Muscle of arm (tissue), 14 donors: ENCODE data around the gene LBX1. TPM values are rescaled to one million over a fixed set of nuclear protein-coding genes. Genes with fewer than 3 reads are reported as not detected.

ENCODE experiments used
- DNase-seq: peaks from one replicate; pipeline ENCODE4 v3.0.0-alpha.2; 2013
- long read RNA-seq, 11 donors: transcript quantifications; one replicate each; lab custom pipeline, GENCODE V29; 2026
- polyA plus RNA-seq, 12 donors: library from polyadenylated mRNA; unstranded; fragments of 120-200 nt; gene quantifications; one replicate each; pipeline ENCODE4 v1.2.1, GENCODE V29; 2013; ENCODE audit not compliant: insufficient read length in 12 of 12

The LBX1 gene, protein sequence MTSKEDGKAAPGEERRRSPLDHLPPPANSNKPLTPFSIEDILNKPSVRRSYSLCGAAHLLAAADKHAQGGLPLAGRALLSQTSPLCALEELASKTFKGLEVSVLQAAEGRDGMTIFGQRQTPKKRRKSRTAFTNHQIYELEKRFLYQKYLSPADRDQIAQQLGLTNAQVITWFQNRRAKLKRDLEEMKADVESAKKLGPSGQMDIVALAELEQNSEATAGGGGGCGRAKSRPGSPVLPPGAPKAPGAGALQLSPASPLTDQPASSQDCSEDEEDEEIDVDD
- polyA plus RNA-seq = 10 to 100 TPM in 1 of 12 donors, 1 to 10 TPM in 10, not detected in 1; 2.5 to 11.3 (median 7.0) TPM
- long read RNA-seq, donor 1 = 0 reads
- long read RNA-seq, donor 2, partial matches to known transcripts = 0 of 3 reads
- long read RNA-seq, donor 2, other reads (novel, unspliced or antisense) = 0 of 3 reads
- long read RNA-seq, donor 3 = 0 reads
- long read RNA-seq, donor 4 = 0 reads
- long read RNA-seq, donor 5 = 0 reads
- long read RNA-seq, donor 6, partial matches to known transcripts = 0 of 1 reads
- long read RNA-seq, donor 6, other reads (novel, unspliced or antisense) = 0 of 1 reads
- long read RNA-seq, donor 7, partial matches to known transcripts = 0 of 1 reads
- long read RNA-seq, donor 7, other reads (novel, unspliced or antisense) = 0 of 1 reads
- long read RNA-seq, donor 8, partial matches to known transcripts = 8 of 15 reads
- long read RNA-seq, donor 8, other reads (novel, unspliced or antisense) = 5 of 15 reads
- long read RNA-seq, donor 9, partial matches to known transcripts = 0 of 3 reads
- long read RNA-seq, donor 9, other reads (novel, unspliced or antisense) = 0 of 3 reads
- long read RNA-seq, donor 10, transcript LBX1-201 (2 exons, 2,900 nt) = major isoform, 7 of 7 reads
- long read RNA-seq, donor 10, partial matches to known transcripts = 0 of 7 reads
- long read RNA-seq, donor 10, other reads (novel, unspliced or antisense) = 0 of 7 reads
- long read RNA-seq, donor 11 = 0 reads

DNA sequence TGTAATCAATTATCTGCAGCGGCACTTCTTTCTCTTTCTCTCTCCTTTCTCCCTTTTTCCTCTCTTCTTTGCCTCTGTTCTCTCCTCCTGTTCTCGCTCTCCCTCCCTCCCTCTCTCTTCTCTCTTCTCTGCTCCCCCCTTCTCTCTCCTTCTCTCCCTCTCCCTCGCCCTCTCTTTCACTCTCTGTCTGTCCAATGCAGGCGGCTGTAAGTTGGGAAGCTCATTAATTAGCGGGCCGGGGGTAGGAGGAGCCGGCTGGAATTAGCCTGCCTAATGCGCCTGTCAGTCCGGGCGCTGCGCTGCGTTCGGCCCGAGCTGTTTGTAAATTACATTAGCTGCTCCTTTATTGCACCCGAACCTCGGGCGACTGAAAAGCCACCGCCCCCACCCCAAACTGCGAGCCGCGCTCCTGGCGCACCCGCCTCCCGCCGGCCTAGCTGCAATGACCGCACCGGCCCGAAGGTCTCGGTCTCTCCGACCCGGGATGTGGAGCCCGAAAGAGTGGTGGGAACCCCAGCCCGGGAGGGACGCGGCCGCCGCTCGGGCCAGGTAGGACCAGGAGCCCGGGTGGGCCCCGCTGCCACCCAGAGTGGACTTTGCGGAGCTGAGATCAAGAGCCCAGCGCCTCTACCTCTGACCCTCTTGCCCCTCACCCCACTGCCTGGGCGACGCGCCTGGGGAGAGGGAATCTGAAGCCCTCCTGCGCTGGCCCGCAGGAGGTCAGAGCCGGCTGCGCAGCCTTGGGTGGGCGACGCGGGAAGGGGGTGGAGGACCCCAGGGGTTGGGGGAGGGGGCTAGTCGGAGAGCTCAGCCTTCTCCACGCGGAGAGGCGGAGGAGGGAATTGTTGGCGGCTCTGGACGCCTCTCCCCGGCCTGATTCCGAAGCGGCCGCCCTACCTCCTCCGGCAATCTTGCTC lies at the start of gene LBX1:
Gene LBX1 (minus strand): TSS at position 198 of the 917 bp plus-strand sequence. CDS start 648 bp downstream, outside the sequence.
- no peak for DNase-seq

DNA sequence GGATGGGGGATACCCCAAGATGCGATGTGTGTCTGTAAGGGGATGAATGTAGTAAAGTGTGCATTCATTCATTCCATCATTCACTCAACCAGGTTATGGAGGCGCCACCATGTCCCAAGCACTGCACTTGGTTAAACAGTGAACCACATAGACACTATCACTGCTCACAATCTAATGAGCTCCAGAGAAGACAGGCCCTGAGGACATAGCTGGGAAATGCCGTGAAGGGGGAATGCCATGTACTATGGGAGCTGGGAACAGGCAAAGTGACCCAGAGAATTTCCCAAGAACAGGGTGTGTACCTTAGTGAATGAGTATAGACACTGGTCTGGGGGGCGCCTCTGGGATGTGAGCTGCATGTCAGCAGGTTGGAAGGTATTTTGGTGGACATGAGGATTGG lies 44.5 kb upstream of the LBX1 start:
- DNase-seq = no peak

DNA sequence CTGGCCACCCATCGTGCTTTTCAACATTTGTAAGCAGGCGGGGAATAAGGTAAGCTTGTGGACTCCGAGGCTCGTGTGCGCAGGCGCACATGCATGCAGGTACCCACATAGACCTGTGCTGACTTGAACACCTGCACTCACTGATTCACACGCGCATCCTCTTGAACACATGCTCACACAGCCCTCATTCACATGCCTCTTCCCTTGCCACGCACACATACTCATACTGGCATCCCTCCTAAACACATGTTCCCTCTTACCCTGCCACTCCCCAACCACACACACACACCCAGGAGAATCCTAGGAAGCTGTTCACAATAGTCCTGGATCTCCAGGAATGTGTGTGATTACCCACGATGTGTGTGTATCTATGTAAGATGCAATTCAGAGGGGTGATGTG lies 44.1 kb upstream of the LBX1 start:
- DNase-seq = no peak

DNA sequence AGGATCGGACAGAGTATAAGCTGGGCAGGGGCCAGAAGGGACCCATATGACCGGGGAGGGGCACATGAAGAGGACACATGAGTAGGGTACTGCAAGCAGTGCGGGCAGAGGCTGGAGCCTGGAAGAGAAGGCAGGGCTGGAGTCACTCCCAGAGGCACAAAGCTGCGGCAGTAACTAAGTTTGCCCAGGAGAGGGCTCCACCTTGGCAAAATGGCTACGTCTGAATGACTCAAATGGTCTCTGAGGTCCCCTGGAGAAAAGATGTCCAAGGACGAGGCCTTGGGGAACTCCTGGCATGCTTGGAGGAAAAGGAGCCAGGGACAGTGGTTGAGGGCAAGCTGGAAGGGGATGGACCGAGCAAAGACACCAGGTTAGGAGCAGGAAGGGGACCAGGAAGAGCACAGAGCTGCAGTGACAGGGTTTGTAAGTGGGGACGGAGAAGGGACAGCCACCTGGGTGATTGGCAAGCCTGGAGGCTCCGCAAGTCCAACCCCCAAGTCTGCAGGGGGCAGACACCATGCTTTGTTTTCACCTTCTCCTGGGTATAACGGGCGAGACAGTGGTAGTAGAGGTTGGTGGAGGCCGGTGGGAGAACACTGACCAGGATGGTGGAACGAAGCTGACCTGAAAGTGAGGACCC lies 43.1 kb upstream of the LBX1 start:
- peak; percentile 43 for DNase-seq

DNA sequence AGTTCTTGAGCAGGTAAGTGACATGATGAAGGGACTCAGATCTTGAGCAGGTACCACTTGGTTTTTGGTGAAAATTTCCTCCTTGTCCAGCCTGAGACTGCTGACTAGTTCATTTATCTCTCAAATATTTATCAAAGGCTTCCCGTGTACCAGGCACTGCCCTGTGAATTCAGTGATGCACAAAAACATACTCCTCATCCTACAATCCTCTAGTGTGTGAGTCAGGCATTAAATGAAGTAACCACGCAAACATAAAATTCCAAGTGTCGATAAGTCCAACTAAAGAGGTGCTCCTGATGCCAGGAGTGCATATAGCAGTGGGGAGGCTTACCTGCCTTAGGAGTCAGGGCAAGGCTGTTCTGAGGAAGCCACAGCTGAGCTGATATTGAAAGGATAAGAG lies 41.5 kb upstream of the LBX1 start:
- no peak for DNase-seq

DNA sequence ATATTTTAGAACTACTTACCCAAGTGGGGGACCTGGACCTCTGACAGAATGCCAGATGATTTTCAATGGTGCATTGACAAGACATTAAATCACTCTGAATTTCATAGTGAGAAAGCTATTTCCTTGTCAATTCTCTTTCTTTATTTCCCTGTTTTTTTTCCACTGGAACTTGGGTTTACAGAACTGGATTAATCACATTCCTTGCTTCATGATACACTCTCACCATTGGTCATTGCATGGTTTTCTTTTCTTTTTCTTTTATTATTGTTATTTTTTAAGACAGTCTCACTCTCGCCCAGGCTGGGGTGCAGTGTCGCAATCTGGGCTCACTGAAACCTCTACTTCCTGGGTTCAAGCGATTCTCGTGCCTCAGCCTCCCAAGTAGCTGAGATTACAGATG lies 38.5 kb upstream of the LBX1 start:
- DNase-seq = no peak

DNA sequence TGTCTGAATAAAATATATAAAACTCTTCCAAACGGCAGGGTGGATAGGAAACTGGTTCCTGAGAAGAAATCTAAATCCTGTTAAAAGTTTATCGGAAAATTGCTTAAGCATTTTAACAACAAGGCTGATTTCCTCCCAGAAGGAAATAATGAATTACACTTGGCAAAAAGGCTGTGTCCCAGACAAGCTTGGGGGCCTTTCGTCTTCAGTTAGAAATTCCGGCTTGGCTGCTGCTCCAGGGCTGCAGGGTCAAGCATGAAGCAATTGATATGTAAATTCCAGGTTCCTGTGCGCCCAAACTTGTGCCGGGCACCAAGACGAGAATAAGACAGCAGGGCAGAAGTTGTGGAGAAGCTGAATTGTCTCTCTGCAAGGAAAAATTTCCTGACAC lies 38.0 kb upstream of the LBX1 start:
- no peak for DNase-seq

DNA sequence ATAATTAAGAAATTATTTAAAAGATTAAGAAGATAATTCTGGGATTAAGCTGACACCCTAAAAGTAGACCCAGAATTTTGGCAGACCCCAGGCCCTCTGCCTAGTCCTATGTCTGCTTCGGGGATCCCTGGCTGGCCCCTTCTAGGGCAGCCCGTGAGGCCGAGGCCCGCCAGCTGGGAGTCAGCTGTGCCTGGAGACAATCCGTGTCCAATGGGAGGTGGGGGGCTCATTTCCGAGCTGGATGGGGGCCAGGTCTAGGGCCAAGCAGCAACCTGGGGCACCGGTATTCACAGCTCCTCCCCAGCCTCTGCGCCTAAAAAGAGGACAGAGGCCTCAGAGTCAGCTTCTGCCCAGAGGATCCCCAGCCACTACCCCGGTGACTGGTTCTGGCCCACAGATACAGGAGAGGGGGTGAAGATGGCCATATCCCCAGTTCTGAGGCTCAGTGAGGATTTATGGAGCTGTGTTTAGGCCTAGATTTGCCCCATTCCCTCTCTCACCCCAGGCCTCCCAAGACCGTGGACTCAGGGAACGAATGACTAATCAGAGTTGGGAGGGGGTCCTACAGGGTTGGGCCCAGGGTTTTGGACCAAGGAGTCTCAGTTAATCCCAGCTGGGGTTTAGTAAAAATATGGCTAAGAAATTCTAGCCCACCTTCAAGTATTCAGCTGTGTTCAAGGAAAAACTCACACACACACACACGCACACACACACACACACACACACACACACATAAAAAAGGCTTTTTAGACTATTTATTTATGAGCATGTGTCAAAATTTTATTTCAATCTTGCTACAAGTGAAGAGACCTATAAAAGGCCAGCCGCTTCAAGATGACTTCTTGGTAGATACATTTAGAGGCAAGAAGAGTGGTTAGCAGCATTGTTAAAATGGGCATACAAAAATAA lies 37.4 kb upstream of the LBX1 start:
- DNase-seq = no peak

DNA sequence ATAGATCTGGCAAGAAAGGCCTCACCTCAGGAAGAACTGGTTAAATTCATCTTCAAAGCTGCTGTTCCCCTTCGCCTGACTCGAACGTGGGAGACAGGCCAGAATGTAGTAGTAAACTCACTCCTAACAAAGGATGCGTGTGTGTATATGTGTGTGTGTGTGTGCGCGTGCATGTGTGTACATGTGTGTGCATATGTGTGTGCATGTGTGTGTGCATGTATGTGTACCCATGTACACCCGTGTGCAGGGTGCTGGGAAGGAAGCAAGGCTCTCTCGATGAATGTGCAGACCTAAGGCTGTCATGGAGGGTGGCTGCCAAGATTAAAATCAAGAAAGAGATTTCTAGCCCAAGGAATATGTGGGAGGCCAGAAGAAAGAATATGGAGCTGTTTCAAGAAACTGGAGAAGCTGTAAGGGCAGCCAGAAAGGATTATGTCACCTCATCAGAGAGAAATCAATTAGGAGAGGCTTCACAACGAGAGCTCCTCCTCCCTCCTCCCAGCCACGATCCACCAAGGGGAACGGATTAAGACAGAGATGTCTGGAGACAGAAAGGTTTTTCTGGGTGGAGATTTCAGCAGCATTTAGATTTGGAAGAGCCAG lies 34.0 kb upstream of the LBX1 start:
- DNase-seq = peak; percentile 36

DNA sequence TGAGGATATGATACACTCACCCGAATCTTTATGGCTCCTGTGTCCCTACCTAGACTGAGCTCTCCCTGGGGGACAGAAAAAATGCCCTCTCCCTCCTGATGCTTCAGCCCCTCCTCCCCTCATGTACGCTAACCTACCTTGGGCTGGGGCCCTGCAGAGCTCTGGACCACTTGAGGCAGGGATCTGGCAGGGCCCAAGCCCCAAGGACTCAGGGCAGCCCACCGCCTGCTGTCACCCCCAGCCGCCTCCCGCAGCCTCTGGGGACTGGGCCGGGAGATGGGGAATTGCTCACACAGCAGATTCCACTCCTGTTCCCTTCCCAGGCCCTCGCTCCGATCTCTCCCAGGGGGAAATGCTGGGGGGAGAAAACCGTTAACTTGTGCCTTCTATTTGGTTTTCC lies 32.9 kb upstream of the LBX1 start:
- no peak for DNase-seq

DNA sequence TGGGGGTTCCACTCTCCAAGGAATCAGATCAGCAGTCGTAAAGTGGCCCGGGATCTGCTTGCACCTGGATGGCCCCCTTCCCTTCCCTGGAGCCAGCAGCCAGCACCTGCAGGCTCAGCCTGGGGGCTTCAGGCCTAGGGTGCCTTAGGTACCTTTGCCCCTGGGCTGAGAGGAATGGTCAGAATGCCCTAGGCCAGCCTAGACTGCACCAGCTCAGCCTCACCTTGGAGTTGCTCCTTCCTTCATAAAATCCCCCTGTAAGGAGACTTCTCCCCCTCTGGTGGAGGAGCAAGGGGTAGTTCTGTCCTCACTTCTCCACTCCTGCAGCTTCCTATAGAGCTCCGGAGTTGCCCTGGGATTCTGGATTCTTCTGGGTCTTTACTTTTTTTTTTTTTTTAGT lies 32.4 kb upstream of the LBX1 start:
- no peak for DNase-seq

DNA sequence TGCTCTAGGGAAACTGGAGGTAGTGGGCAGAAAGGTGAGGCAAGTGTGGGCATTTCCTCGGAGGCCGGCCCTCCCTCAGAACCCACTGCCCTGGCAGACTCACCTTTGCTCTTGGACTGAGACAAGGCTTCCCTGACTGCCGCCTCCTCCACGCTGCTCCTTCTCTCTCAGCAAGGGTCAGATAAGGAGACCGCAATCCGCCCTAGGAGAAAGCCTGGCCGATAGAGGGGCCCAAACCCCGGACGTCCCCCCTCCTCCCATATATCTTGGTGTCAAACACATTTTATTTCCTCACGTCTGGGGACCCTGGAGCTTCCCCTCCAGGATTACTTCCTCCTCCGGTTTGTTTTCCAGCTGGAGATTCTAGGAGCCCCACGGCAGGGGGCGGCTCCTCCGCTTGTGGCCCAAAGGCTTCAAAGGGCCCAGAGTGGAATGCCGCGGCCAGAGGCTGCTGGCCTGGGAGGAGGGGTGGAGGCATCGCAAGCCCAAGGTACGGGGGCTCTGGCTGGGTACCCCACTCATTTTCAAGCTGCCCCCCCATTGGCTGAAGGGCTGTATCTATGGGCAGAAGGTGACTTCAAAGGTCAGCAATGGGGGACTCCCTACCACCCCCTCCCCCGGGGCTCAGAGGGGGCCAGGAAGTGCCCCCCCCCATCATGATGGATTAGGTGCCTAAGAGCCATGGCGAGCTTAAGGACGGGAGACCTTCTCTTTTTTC lies 31.7 kb upstream of the LBX1 start:
- no peak for DNase-seq

DNA sequence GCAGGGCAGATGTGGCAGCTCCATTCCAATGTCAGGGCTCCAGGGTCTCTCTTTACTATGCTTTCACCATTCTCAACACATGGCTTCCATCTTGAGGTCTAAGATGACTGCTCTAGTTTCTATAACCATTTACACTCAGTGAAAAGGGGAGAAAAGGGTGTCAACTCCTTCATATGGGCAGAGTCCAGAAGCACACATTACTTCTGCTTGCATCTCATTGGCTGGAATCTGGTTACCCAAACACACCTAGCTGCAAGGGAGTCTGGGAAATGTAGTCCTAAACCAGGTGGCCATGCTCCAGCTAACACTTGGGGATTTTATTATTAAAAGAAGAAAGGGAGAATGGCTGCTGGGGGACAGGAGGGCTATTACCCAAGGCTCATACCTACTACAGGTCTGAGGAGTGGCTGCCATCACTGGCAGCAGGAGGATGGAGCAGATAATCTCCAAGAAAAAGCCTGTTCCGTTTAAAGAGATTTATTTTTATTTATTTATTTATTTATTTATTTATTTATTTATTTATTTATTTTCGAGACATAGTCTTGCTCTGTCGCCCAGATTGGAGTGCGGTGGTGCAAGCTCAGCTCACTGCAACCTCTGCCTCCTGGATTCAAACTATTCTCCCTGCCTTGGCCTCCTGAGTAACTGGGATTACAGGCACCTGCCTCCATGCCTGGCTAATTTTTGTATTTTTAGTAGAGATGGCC lies 29.1 kb upstream of the LBX1 start:
- no peak for DNase-seq

DNA sequence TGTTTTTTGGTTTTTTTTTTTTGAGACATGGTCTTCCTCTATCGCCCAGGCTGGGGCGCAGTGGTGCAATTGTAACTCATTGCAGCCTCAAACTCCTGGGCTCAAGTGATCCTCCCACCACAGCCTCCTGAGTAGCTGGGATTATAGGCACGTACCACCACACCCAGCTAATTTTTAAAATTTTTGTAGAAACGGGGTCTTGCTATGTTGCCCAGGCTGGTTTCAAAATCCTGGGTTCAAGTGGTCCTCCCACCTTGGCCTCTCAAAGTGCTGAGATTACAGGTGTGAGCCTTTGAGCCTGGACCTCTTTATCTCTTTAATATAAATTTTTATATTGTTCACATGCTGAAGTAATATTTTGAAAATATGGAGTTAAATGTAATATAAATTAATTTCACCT lies 28.2 kb upstream of the LBX1 start:
- no peak for DNase-seq

DNA sequence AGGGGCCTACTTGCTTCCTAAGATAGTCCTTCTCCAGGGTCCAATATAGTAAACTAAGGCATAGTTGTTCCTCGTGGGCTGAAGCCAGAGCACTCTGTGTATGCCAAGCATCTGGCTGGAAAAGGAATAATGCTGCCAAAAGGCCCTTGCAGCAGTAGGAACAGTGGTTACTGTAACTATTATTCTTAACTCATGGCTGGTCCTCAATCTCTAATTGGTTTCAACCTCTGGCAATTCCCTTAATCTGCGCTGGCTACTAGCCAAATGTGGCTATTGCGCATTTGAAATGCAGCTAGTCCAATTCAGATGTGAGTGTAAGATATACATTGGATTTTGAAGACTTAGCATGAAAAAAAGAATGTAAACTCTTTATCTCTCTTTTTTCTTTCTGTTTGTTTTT lies 27.8 kb upstream of the LBX1 start:
- no peak for DNase-seq

DNA sequence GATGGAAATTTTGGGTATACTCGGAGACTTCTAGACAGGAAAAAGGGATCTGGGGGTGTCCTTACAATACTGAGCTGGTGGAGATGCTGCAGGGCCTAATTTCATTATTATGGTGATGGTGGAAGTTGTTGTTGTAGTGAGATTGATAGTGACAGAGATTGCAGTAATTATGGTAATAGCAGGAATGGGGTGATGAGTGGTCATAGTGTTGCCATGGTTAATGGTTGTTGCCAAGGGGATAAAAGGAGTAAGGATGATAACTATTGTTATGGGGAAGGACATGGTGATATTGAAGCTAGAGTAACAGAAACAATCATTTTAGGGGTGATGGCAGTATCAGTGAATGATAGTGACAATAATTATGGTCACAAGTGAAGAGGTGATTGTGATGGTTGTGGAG lies 27.1 kb upstream of the LBX1 start:
- no peak for DNase-seq

DNA sequence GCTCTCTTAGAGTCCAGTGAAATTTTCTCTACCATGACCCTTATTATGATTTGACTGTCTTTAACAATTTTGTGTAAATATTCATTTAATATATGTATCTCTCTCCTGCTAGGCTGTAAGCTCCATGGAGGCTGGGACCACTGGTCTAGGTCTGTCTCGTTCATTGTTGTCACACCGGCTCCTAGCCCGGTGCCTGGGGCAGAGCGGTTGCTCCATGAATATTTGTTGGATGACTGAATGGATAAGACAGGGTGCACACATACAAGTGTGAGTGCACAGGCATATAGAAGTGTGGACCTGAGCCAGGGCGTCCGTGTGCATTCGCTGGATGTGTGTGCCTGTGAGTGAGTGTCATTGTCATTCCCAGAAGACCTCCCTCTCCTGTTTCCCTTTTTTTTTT lies 20.9 kb upstream of the LBX1 start:
- no peak for DNase-seq

DNA sequence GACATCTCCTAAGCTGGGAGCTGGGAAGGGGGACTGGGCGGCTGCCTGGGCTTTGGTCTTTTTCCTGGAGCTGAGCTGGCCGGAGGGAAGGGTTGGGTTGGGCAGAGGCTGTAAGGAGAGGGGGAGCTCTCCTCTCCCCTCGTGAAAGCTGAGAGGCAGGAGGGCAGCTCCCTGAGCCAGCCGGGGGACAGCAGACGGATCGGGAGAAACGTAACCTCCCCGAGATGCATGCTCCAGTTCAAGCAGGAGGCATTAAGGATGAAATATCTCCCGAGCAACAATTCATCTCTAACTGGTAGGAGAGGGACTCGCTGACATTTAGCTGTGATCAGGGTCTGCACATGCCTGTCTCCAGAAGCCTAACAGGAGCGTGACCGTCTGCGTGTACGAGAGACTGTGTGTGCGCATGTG lies 19.9 kb upstream of the LBX1 start:
- DNase-seq = no peak
